Dendritic cell treated with granulocyte-macrophage colony-stimulating factor and Interleukin-4, amounts not matched to agents 40 ng/mL and 50 ng/mL, for 4 days (primary cell): Measurements from ENCODE around the gene CELF5.
"Not testable (repeated sequence)": the region's sequence is repeated elsewhere in the genome, so short reads cannot be mapped to it uniquely, and the experiment has no call there.

Experiments used
- H3K27ac Mint-ChIP-seq: one replicate; pipeline ENCODE4 v1.8.0; 2022; ENCODE audit warnings: mild to moderate bottlenecking, mixed read lengths
- H3K27me3 Mint-ChIP-seq: one replicate; pipeline ENCODE4 v1.8.0; 2022; ENCODE audit warnings: mild to moderate bottlenecking, mixed read lengths
- H3K36me3 Mint-ChIP-seq: one replicate; pipeline ENCODE4 v1.8.0; 2022; ENCODE audit warnings: low read depth, mixed read lengths
- H3K4me1 Mint-ChIP-seq: one replicate; pipeline ENCODE4 v1.8.0; 2022; ENCODE audit warnings: low read depth, mixed read lengths
- H3K4me3 Mint-ChIP-seq: one replicate; pipeline ENCODE4 v1.8.0; 2022; ENCODE audit warnings: mild to moderate bottlenecking, moderate library complexity, mixed read lengths
- H3K9me3 Mint-ChIP-seq: one replicate; pipeline ENCODE4 v1.8.0; 2022; ENCODE audit warnings: mixed read lengths
- intact Hi-C: fragments of 100-400 bp; cut with micrococcal nuclease; formaldehyde crosslinking; loops from one replicate; pipeline ENCODE4 v1.15.0; 2022

CELF5 gene

DNA sequence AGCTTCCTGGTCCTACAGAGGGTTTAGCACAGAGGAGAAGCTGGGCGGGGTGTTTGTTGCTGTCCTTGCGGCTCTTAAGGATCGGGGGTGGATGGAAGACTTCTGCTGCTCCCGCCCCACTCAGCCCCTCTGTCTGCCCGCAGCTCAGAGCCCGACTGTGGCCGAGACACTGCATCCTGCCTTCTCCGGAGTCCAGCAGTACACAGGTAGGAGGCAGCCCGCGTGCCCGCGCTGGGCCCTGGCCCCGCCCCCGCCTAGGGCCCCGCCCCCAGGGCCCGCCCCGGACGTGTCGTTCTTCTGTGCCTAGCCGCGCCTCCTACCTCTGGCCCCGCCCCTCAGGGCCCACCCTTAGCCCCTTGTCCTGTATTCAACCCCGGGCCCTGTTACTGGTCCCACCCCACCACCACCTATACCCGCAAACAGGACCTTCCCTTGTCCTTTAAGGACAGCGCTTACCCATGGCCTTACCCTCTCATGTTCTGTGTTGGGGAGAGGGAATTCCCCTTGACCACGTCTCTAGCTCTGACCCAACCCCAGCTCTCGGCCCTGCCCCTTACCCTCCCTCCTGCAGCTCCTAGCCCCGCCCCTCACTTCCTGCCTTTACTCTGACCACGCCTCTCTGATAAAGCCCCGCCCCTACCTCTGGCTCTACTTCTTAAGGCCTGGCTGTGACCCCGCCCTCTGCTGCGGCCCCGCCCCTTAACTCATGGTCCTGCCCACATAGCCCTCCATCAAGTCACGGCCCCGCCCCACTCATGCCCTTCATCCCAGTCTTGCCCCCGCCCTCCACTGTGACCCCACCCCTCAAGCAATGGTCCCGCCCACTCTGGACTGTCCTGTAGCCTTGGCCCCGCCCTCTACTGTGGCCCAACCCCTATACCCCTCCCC, 60.5 kb downstream of the CELF5 start:
- Mint-ChIP-seq H3K4me1 (peaks cover 14% of the 10 kb centered on the region), H3K27me3 (peaks cover 60% of the 10 kb centered on the region), H3K27ac (no peak overlapping the region), H3K36me3 (no peaks in the 10 kb centered on the region), H3K9me3 (no peaks in the 10 kb centered on the region), H3K4me3 (peak overlapping the region; percentile 35)
- intact Hi-C loops = no loop called here

DNA sequence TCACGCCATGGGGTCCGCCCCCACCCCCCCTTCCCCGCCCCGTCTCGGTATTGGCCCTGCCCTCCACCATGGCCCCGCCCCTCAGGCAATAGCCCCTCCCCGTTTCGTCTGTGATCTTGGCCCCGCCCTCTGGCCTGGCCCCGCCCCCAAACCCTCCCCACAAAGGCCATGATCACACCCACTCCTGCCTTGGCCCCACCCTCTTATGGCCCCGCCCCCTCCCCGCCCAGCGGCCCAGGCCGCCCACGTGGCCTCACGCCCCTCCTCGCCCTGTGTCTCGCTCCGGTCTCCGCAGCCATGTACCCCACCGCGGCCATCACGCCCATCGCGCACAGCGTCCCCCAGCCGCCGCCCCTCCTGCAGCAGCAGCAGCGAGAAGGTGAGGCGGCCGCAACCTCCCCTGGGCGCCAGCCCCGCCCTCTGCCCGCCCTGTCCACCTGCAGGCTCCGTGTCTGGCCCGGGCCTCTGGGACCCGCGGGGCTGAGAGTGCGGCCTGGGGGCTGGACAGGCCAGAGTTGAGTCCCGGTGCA, 61.3 kb downstream of the CELF5 start:
- H3K4me3 Mint-ChIP-seq = no peak overlapping the region
- H3K9me3 Mint-ChIP-seq = no peaks in the 10 kb centered on the region
- H3K36me3 Mint-ChIP-seq = no peaks in the 10 kb centered on the region
- no peak overlapping the region for H3K27ac Mint-ChIP-seq
- intact Hi-C loops = no loop called here
- H3K27me3 Mint-ChIP-seq = peaks cover 66% of the 10 kb centered on the region
- peaks cover 14% of the 10 kb centered on the region for H3K4me1 Mint-ChIP-seq

- intact Hi-C loops = no loop called here
- Mint-ChIP-seq H3K4me1 (peaks cover 14% of the 10 kb centered on the region), H3K36me3 (no peaks in the 10 kb centered on the region), H3K9me3 (no peaks in the 10 kb centered on the region), H3K4me3 (no peak overlapping the region), H3K27ac (no peak overlapping the region), H3K27me3 (peaks cover 62% of the 10 kb centered on the region)
Measured at GRCh38 chr19:3287814-3288213, 63.4 kb downstream of the CELF5 start.

GRCh38 chr19:3288437-3288836, 64.0 kb downstream of the CELF5 start:
- H3K4me3 Mint-ChIP-seq, H3K36me3 Mint-ChIP-seq, intact Hi-C loops, H3K27ac Mint-ChIP-seq, H3K9me3 Mint-ChIP-seq: not testable (repeated sequence)
- Mint-ChIP-seq H3K4me1 (peaks cover 14% of the 10 kb centered on the region), H3K27me3 (peaks cover 62% of the 10 kb centered on the region)

DNA sequence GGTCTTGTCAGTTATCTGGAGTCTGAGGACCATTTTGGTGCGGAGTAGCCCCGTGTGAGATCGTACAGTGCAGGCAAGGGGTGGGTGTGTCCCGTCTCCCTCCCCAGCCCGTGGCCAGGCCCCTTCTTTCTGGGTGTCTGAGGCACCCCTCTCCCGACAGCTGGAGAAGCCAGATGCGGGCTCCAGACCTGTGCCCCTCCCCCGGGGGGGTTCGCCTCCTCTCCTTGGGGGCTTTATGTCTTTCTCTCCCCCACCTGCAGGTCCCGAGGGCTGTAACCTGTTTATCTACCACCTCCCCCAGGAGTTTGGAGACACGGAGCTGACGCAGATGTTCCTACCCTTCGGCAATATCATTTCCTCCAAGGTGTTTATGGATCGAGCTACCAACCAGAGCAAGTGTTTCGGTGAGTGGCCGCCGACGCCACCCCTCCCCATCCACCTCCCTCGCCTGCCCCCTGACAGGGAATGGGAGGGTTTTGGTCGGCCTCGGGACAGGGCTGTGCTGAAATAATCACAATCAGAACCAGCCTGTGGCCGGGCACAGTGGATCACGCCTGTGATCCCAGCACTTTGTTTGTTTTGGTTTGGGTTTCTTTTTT, 65.6 kb downstream of the CELF5 start:
- H3K27me3 Mint-ChIP-seq = peaks cover 50% of the 10 kb centered on the region
- peaks cover 3% of the 10 kb centered on the region for H3K4me1 Mint-ChIP-seq
- no peaks in the 10 kb centered on the region for H3K36me3 Mint-ChIP-seq
- no peak overlapping the region for H3K4me3 Mint-ChIP-seq
- intact Hi-C loops = no loop called here
- H3K9me3 Mint-ChIP-seq = no peaks in the 10 kb centered on the region
- H3K27ac Mint-ChIP-seq = no peak overlapping the region

DNA sequence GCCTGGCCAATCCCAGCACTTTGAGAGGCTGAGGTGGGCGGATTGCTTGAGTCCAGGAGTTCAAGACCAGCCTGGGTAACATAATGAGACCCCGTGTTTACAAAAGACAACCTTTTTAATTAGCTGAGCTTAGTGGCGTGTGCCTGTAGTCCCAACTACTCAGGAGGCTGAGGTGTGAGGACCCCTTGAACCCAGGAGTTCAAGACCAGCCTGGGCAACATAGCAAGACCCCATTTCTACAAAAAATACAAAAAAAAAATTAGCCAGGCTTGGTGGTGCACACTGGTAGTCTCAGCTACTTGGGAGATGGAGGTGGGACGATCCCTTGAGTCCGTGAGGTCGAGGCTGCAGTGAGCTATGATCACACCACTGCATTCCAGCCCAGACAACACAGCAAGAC, 66.4 kb downstream of the CELF5 start:
- H3K4me3 Mint-ChIP-seq, H3K9me3 Mint-ChIP-seq, H3K36me3 Mint-ChIP-seq, intact Hi-C loops, H3K4me1 Mint-ChIP-seq, H3K27ac Mint-ChIP-seq: not testable (repeated sequence)
- H3K27me3 Mint-ChIP-seq = peaks cover 49% of the 10 kb centered on the region

DNA sequence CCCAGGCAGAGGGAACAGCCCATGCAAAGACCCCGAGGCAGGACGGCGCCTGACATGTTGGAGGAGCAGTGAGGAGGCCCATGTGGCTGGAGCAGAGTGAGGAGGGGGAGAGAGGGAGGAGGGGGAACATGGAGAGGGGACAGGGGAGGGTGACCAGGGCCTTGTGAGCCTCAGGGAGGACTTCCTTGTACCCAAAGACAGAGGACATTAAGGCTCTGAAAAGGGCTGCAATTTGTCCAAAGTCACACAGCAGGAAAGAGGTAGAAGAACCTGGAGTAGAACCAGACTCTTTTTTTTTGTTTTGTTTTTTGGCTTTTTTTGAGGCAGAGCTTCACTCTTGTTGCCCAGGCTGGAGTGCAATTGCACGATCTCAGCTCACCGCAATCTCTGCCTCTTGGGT, 67.2 kb downstream of the CELF5 start:
- H3K27ac Mint-ChIP-seq = no peak overlapping the region
- intact Hi-C loops = no loop called here
- no peaks in the 10 kb centered on the region for H3K9me3 Mint-ChIP-seq
- H3K4me3 Mint-ChIP-seq = no peak overlapping the region
- H3K36me3 Mint-ChIP-seq = no peaks in the 10 kb centered on the region
- no peaks in the 10 kb centered on the region for H3K4me1 Mint-ChIP-seq
- H3K27me3 Mint-ChIP-seq = peaks cover 45% of the 10 kb centered on the region

GRCh38 chr19:3292958-3293529, 68.6 kb downstream of the CELF5 start:
- H3K27me3 Mint-ChIP-seq = peaks cover 43% of the 10 kb centered on the region
- no peaks in the 10 kb centered on the region for H3K4me1 Mint-ChIP-seq
- intact Hi-C loops = no loop called here
- H3K4me3 Mint-ChIP-seq = no peak overlapping the region
- no peaks in the 10 kb centered on the region for H3K9me3 Mint-ChIP-seq
- H3K36me3 Mint-ChIP-seq = no peaks in the 10 kb centered on the region
- no peak overlapping the region for H3K27ac Mint-ChIP-seq

GRCh38 chr19:3293560-3293959, 69.1 kb downstream of the CELF5 start:
- H3K9me3 Mint-ChIP-seq = peaks cover 3% of the 10 kb centered on the region
- H3K36me3 Mint-ChIP-seq = no peaks in the 10 kb centered on the region
- no peaks in the 10 kb centered on the region for H3K4me1 Mint-ChIP-seq
- intact Hi-C loops = no loop called here
- H3K4me3 Mint-ChIP-seq = no peak overlapping the region
- no peak overlapping the region for H3K27ac Mint-ChIP-seq
- peaks cover 38% of the 10 kb centered on the region for H3K27me3 Mint-ChIP-seq

GRCh38 chr19:3294080-3294850, 69.8 kb downstream of the CELF5 start:
- peaks cover 34% of the 10 kb centered on the region for H3K27me3 Mint-ChIP-seq
- H3K27ac Mint-ChIP-seq = no peak overlapping the region

GRCh38 chr19:3295581-3295980, 71.1 kb downstream of the CELF5 start:
- no peak overlapping the region for H3K4me3 Mint-ChIP-seq
- peaks cover 18% of the 10 kb centered on the region for H3K9me3 Mint-ChIP-seq
- H3K36me3 Mint-ChIP-seq = no peaks in the 10 kb centered on the region
- H3K4me1 Mint-ChIP-seq = no peaks in the 10 kb centered on the region
- peaks cover 24% of the 10 kb centered on the region for H3K27me3 Mint-ChIP-seq
- intact Hi-C loops = no loop called here
- H3K27ac Mint-ChIP-seq = no peak overlapping the region

More at GRCh38 chr19:3294080-3294850, 69.8 kb downstream of the CELF5 start:
- H3K9me3 Mint-ChIP-seq = peaks cover 10% of the 10 kb centered on the region
- no peak overlapping the region for H3K4me3 Mint-ChIP-seq
- H3K36me3 Mint-ChIP-seq = no peaks in the 10 kb centered on the region
- H3K4me1 Mint-ChIP-seq = no peaks in the 10 kb centered on the region
- intact Hi-C loops = no loop called here

GRCh38 chr19:3296034-3296433, 71.6 kb downstream of the CELF5 start:
- no peaks in the 10 kb centered on the region for H3K36me3 Mint-ChIP-seq
- peaks cover 24% of the 10 kb centered on the region for H3K27me3 Mint-ChIP-seq
- no peaks in the 10 kb centered on the region for H3K4me1 Mint-ChIP-seq
- peaks cover 18% of the 10 kb centered on the region for H3K9me3 Mint-ChIP-seq
- no peak overlapping the region for H3K4me3 Mint-ChIP-seq
- intact Hi-C loops = no loop called here
- no peak overlapping the region for H3K27ac Mint-ChIP-seq

DNA sequence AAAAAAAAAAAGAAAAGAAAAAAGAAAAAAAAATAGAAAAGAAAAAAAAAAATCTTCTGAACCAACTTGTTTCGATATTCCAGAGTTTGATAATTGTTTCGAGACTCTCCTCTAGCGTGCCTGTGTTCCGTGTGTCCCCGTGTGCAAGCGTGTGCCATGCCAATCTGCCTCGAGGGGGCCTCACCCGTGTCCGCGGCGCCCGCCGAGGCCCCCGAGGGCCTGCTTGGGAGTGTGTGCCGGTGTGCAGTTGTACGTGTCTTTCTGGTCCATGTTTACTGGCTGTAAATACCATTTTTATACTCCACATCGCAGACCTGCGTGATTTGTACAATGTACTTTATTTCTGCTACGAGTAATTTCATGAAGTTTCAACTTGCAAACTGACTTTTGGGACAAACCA, 72.0 kb downstream of the CELF5 start:
- Mint-ChIP-seq H3K4me1 (no peaks in the 10 kb centered on the region), H3K4me3 (no peak overlapping the region), H3K9me3 (peaks cover 18% of the 10 kb centered on the region), H3K27me3 (peaks cover 21% of the 10 kb centered on the region), H3K27ac (no peak overlapping the region), H3K36me3 (no peaks in the 10 kb centered on the region)
- intact Hi-C loops = no loop called here
